Stimulated activated CD4-positive, alpha-beta T cell treated with anti-CD3 and anti-CD28 coated beads, TNF-alpha, amount 100 ng/mL, for 1 hour (primary cell): Measurements from ENCODE around the gene MLN.

Source experiments
- DNase-seq, 3 donors: peaks; one replicate each; pipeline ENCODE4 v3.0.0-alpha.2; 2020; ENCODE audit warnings: low read depth in 3 of 3, low spot score in 1 of 3

The MLN gene

GRCh38 chr6:33815854-33816253 is 12.1 kb upstream of the MLN start:
- DNase-seq = no peak

- no peak for DNase-seq
These were observed 10.5 kb upstream of the MLN start for GRCh38 chr6:33813990-33814985.

- no peak for DNase-seq
These were observed 9.6 kb upstream of the MLN start for GRCh38 chr6:33813246-33813904.

- DNase-seq = peak in 1 of 3 donors; percentile 22
These were observed 8.9 kb upstream of the MLN start for GRCh38 chr6:33812669-33813068.

- DNase-seq = no peak
These were observed 5.8 kb upstream of the MLN start for GRCh38 chr6:33809594-33809993.

GRCh38 chr6:33808641-33809180 is 4.9 kb upstream of the MLN start:
- no peak for DNase-seq

- no peak for DNase-seq
These were observed 3.8 kb upstream of the MLN start for GRCh38 chr6:33807606-33808005.

GRCh38 chr6:33806841-33807240 is 3.0 kb upstream of the MLN start:
- no peak for DNase-seq

- DNase-seq = no peak
These were observed 1.4 kb downstream of the MLN start for GRCh38 chr6:33802186-33802958.

- DNase-seq = no peak
These were observed 2.2 kb downstream of the MLN start for GRCh38 chr6:33801611-33802010.

GRCh38 chr6:33800248-33800969 is 3.4 kb downstream of the MLN start:
- no peak for DNase-seq

GRCh38 chr6:33799454-33800113 is 4.2 kb downstream of the MLN start:
- DNase-seq = no peak

- no peak for DNase-seq
These were observed 5.4 kb downstream of the MLN start for GRCh38 chr6:33798343-33798848.

GRCh38 chr6:33797626-33798342 is 6.0 kb downstream of the MLN start:
- no peak for DNase-seq

- no peak for DNase-seq
These were observed 8.7 kb downstream of the MLN start for GRCh38 chr6:33794910-33795623.

GRCh38 chr6:33792981-33793380 is 10.8 kb downstream of the MLN start:
- DNase-seq = no peak

- DNase-seq = no peak
These were observed 12.2 kb downstream of the MLN start for GRCh38 chr6:33791620-33792019.

- no peak for DNase-seq
These were observed 12.9 kb downstream of the MLN start for GRCh38 chr6:33790910-33791309.

- DNase-seq = no peak
These were observed 13.4 kb downstream of the MLN start for GRCh38 chr6:33790379-33790778.
